Activated B cell treated with CpG ODN at 0.5 μM for 24 hours (primary cell): ENCODE measurements around the gene IGFBP4. TPM values are rescaled to one million over a fixed set of nuclear protein-coding genes. Genes with fewer than 3 reads are reported as not detected.

Experiments used
- ATAC-seq: fragments of 200-7000 bp; cut with Tn5 transposase; one replicate; pipeline ENCODE4 v1.10.0; 2021; ENCODE audit warnings: low read depth, mild to moderate bottlenecking, moderate library complexity
- CTCF ChIA-PET: fragments of 350-600 bp; sonication (Branson Sonifier 250); formaldehyde crosslinking; loops from one replicate; lab custom pipeline; 2021; ENCODE audit warnings: antibody characterized with exemption; lab: Charles Lee
- POLR2A ChIA-PET: fragments of 350-600 bp; sonication (Branson Sonifier 250); formaldehyde crosslinking; loops from one replicate; lab custom pipeline; 2021; ENCODE audit warnings: antibody characterized with exemption; lab: Charles Lee
- DNase-seq: peaks from one replicate; pipeline ENCODE4 v3.0.0; 2022
- H3K27ac Mint-ChIP-seq: one replicate; pipeline ENCODE4 v1.8.0; 2020; ENCODE audit warnings: mixed read lengths
- H3K27me3 Mint-ChIP-seq: one replicate; pipeline ENCODE4 v1.8.0; 2021; ENCODE audit warnings: mixed read lengths
- H3K36me3 Mint-ChIP-seq: one replicate; pipeline ENCODE4 v1.8.0; 2021; ENCODE audit warnings: low read depth, mixed read lengths
- H3K4me1 Mint-ChIP-seq: one replicate; pipeline ENCODE4 v1.8.0; 2021; ENCODE audit warnings: mixed read lengths
- H3K4me3 Mint-ChIP-seq: one replicate; pipeline ENCODE4 v1.8.0; 2020; ENCODE audit warnings: mild to moderate bottlenecking, mixed read lengths
- H3K9me3 Mint-ChIP-seq: one replicate; pipeline ENCODE4 v1.8.0; 2020; ENCODE audit warnings: mixed read lengths
- CTCF ChIP-seq: fragments of 200-600 bp; IDR thresholded peaks from one replicate; pipeline ENCODE4 v1.8.0; 2022; ENCODE audit warnings: antibody characterized with exemption, mild to moderate bottlenecking
- intact Hi-C: fragments of 100-400 bp; cut with micrococcal nuclease; formaldehyde crosslinking; loops from one replicate; pipeline ENCODE4 v1.15.1; 2024
- total RNA-seq: library from RNA; stranded (reverse); gene quantifications from 2 replicates; pipeline ENCODE4 v1.2.3, GENCODE V29; 2022

IGFBP4 gene
- total RNA-seq, 1 donor from 2014 or later, result 18.0 TPM

GRCh38 chr17:40464392-40464855 lies 21.2 kb downstream of the IGFBP4 start:
- Mint-ChIP-seq H3K27me3 (no peaks in the 10 kb centered on the region), H3K27ac (no peak overlapping the region), H3K4me1 (no peaks in the 10 kb centered on the region), H3K9me3 (no peaks in the 10 kb centered on the region), H3K36me3 (no peaks in the 10 kb centered on the region), H3K4me3 (no peak overlapping the region)
- CTCF ChIA-PET, result no interaction called here
- intact Hi-C loops, result no loop called here
- DNase-seq (no peak), ATAC-seq (no peak)
- POLR2A ChIA-PET, result no interaction called here
- TF ChIP-seq CTCF, result no peak

- H3K36me3 Mint-ChIP-seq, result no peaks in the 10 kb centered on the region
- H3K4me3 Mint-ChIP-seq, result no peak overlapping the region
- no peak overlapping the region for H3K27ac Mint-ChIP-seq
- no peak for ATAC-seq
- H3K27me3 Mint-ChIP-seq, result peaks cover 8% of the 10 kb centered on the region
- ChIA-PET POLR2A (no interaction called here), CTCF (interaction anchor here (1.0 kb wide), 1 partner anchor 9 kb away, joined by 4 read pairs; no protein-coding TSS in a partner anchor)
- intact Hi-C loops, result no loop called here
- H3K9me3 Mint-ChIP-seq, result no peaks in the 10 kb centered on the region
- no peak for DNase-seq
- H3K4me1 Mint-ChIP-seq, result no peaks in the 10 kb centered on the region
- TF ChIP-seq CTCF, result no peak
Measured at GRCh38 chr17:40466298-40466971, 23.2 kb downstream of the IGFBP4 start.

GRCh38 chr17:40467281-40467867 lies 24.1 kb downstream of the IGFBP4 start:
- POLR2A ChIA-PET, result no interaction called here
- ATAC-seq, result no peak
- intact Hi-C loops, result no loop called here
- no peaks in the 10 kb centered on the region for H3K9me3 Mint-ChIP-seq
- H3K4me3 Mint-ChIP-seq, result no peak overlapping the region
- no peaks in the 10 kb centered on the region for H3K36me3 Mint-ChIP-seq
- CTCF ChIA-PET, result interaction anchor here (1.0 kb wide), 1 partner anchor 9 kb away, joined by 4 read pairs; no protein-coding TSS in a partner anchor
- peaks cover 8% of the 10 kb centered on the region for H3K27me3 Mint-ChIP-seq
- no peak for DNase-seq
- no peaks in the 10 kb centered on the region for H3K4me1 Mint-ChIP-seq
- no peak for TF ChIP-seq CTCF
- H3K27ac Mint-ChIP-seq, result no peak overlapping the region

- DNase-seq (no peak), ATAC-seq (no peak)
- Mint-ChIP-seq H3K9me3 (no peaks in the 10 kb centered on the region), H3K27ac (no peak overlapping the region), H3K36me3 (no peaks in the 10 kb centered on the region), H3K4me3 (no peak overlapping the region), H3K27me3 (peaks cover 8% of the 10 kb centered on the region), H3K4me1 (no peaks in the 10 kb centered on the region)
- POLR2A ChIA-PET, result no interaction called here
- intact Hi-C loops, result no loop called here
- no peak for TF ChIP-seq CTCF
- CTCF ChIA-PET, result no interaction called here
Measured at GRCh38 chr17:40468560-40468959, 25.3 kb downstream of the IGFBP4 start.

GRCh38 chr17:40469805-40470675 lies 26.8 kb downstream of the IGFBP4 start:
- intact Hi-C loops, result no loop called here
- CTCF ChIA-PET, result interaction anchor here (1.1 kb wide), 1 partner anchor 269 kb away, joined by 3 read pairs; no protein-coding TSS in a partner anchor
- no peaks in the 10 kb centered on the region for H3K36me3 Mint-ChIP-seq
- no peak overlapping the region for H3K4me3 Mint-ChIP-seq
- H3K27me3 Mint-ChIP-seq, result peaks cover 8% of the 10 kb centered on the region
- no peaks in the 10 kb centered on the region for H3K4me1 Mint-ChIP-seq
- no peak for DNase-seq
- ATAC-seq, result no peak
- no peaks in the 10 kb centered on the region for H3K9me3 Mint-ChIP-seq
- POLR2A ChIA-PET, result no interaction called here
- TF ChIP-seq CTCF, result no peak
- H3K27ac Mint-ChIP-seq, result no peak overlapping the region
